NCI-H2227 (cell line): Measurements from ENCODE around the gene GTF3C1.
"Not testable (repeated sequence)": the region's sequence is repeated elsewhere in the genome, so short reads cannot be mapped to it uniquely, and the experiment has no call there.

Source experiments
- DNase-seq: peaks from one replicate; lab custom pipeline; 2025; ENCODE audit not compliant: unreplicated experiment; lab: John Stamatoyannopoulos, UW

Gene GTF3C1

DNA sequence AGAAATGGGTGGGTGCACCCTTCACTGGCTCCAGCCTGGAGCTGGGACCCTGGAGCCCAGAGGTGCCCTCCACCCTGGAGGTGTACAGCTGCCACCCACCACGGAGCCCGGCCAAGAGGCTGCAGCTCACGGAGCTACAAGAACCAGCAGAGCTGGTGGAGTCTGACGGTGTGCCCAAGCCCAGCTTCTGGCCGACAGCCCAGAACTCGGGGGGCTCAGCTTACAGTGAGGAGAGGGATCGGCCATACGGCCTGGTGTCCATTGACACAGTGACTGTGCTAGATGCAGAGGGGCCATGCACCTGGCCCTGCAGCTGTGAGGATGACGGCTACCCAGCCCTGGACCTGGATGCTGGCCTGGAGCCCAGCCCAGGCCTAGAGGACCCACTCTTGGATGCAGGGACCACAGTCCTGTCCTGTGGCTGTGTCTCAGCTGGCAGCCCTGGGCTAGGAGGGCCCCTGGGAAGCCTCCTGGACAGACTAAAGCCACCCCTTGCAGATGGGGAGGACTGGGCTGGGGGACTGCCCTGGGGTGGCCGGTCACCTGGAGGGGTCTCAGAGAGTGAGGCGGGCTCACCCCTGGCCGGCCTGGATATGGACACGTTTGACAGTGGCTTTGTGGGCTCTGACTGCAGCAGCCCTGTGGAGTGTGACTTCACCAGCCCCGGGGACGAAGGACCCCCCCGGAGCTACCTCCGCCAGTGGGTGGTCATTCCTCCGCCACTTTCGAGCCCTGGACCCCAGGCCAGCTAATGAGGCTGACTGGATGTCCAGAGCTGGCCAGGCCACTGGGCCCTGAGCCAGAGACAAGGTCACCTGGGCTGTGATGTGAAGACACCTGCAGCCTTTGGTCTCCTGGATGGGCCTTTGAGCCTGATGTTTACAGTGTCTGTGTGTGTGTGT, 100.9 kb downstream of the GTF3C1 start:
- DNase-seq, result no peak

DNA sequence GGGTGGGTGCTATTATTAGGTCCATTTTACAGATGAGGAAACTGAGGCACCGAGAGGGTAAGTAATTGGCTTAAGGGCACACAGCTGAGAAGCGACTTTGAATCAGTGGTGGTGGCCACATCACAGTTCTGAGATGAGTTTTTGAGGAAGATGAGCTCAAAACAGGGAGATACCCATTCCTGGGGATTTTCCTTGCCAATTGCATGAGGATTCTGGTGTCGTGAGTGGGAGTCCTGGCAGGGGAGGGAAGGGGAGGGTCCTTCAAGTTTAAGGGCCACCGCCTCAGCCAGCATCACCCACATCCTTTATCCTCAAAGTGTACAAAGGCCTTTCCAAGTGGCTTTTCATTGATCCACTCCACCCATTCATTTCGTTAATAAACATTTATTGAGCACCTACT, 102.4 kb downstream of the GTF3C1 start:
- DNase-seq, result no peak

DNA sequence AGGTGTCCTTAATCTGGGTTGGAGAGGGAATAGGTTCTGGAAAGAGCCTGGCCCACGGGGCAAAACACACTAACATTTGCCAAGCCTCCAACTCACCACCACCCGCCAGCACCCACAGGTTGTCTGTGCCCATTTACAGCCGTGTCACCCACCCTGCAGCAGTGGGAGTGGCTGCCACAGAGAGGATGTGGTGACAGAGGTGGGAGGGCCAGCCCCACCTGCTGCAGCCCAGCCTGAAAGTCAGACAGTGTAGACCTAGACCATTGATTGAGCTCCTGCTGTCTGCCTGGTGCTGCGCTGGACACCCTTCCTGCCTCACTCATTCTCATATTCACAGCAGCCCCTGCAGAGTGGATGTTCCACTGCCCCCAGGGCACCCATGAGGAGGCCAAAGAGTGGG, 103.0 kb downstream of the GTF3C1 start:
- no peak for DNase-seq

DNA sequence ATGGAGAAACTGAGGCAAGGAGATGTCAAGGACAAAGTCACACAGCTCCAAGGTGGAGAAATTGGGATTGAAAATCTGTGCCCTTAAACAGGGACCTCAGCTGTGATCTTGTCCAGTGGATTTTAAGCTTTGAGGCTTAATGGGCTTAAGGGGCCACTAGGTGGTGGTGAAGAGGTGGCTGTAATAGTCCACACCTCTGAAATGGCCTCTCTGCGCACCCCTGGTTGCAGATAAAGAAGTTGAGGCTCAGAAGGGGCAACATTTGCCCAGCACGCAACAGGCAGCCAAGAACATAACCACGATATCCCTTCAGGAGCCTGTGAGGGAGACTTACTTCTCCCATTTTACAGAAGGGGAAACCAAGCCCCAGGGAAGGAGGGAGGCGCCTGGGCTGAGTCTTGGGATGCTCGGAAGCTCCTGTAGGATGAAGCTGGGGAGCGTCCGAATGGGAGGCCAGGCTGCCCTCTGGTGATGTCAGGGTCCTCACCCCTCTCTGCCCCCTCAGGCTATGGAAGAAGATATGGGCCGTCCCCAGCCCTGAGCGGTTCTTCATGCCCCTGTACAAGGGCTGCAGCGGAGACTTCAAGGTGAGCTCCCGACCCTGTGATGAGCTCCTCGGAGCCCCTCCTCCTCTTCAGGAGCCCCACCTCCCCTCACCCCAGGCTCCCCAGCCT, 104.1 kb downstream of the GTF3C1 start:
- DNase-seq, result no peak

DNA sequence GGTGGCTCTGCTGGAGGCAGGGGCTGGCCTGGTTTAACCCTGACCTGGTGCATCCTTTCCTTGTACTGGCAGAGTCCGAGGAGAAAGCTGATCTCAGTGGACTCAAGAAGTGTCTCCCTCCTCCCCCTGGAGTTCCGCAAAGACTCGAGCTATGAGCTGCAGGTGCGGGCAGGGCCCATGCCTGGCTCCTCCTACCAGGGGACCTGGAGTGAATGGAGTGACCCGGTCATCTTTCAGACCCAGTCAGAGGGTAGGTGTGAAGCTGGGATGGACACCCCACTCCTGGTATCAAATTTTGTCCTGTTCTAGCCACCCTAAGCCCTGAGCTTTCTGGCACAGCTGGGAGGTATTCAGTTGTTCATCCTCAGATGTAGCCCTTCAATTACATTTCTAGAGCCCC, 105.2 kb downstream of the GTF3C1 start:
- no peak for DNase-seq

DNA sequence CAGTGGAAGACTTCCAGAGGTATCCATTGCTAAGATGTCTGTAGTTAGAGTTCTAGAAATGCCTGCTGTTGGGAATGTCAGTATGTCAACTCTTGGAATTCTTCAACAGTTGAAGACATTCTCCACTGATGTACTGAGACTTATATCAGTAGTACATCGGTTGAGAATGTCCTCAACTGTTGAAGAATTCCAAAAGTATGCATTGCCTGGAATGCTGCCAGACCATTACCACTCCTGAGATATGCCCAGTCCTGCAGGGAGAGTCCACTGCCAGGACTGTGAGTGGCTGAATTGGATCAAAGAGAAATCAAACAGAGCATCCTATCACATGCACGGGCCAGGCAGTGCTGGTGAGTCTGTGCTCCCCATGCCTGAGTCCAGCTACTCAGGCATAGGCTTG, 105.7 kb downstream of the GTF3C1 start:
- no peak for DNase-seq

DNA sequence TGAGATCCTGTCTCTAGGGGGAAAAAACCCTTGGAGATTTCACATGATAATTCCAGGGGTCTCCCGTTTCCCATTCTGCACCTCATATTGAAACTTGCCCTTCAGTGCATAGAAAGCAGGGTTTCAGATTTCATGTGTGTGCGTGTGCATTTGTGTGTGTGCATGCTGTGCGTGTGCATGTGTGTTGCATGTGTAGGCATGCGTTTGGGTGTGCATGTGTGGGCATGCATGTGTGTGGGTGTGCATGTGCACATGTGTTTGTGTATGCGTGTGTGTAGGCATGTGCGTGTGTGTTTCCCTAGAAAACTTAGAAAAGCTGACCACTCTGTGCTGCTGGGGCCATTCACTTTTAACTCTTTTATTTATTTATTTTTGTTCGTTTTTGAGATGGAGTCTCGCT, 107.7 kb downstream of the GTF3C1 start:
- DNase-seq, result no peak

DNA sequence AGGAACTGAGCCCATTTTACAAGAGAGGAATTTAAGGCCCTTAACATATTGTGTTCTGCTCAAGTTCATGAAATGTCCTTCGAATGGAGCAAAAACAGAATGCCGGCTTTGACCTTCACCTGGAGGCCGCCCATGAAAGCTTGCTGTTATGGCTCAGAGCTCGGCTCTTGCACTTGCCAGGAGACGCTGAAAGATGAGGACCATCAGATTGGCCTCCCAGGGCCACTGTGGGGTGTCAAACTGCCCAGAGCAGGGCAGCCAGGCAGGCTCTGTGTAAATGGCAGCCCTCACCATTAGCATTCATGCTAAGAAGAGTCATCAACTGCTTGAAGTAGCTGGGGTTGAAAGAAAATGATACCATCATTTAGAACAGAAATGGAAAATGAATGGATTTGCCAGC, 108.4 kb downstream of the GTF3C1 start:
- DNase-seq, result no peak

DNA sequence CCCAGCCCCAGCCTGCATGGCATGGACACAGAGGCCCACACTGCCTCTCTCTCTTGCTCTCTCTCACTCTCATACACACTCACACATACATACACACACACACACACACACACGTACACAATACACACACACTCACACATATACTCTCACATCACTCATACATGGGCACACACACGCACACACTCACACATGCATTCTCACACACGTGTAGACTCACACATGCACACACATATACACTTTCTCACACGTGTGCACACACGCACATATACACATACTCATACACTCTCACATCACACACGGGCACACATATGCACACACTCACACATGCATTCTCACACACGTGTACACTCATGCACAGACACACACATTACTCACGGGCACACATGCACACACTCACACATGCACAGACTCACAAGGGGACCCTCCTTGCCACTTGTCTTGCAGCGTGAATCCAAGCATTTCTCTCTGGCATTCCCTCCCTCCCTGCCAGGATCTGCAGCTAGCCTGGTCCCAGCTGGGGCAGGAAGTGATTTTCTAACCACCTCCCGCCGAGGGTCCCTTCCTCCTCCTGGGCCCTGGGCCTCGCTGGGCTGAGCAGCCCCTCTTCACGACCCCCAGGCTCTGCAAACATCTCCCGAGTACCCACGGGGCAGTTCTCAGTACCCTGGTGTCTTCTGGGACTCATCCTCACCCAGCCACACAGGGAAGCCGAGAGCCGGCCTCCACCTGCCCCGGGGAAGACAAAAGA, 110.3 kb downstream of the GTF3C1 start:
- no peak for DNase-seq

DNA sequence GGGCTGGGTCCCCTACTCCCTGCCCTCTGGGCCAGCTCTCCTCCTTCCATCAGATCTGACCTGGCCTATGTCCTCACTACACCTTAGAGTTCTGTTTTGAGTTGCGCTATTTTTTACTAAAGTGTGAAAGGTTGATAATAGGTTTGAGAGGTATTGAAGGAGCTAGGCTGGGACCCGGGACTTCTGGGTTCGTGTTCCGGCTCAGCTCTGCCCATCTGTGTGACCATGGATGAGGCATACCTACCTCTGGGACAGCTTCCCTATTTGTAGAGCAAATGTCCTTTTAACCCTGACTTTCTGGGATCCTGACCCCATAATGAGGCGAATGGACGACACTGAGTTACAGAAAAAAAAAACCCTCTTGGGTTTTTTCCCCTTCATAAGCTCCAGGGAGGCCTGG, 111.8 kb downstream of the GTF3C1 start:
- DNase-seq, result no peak

DNA sequence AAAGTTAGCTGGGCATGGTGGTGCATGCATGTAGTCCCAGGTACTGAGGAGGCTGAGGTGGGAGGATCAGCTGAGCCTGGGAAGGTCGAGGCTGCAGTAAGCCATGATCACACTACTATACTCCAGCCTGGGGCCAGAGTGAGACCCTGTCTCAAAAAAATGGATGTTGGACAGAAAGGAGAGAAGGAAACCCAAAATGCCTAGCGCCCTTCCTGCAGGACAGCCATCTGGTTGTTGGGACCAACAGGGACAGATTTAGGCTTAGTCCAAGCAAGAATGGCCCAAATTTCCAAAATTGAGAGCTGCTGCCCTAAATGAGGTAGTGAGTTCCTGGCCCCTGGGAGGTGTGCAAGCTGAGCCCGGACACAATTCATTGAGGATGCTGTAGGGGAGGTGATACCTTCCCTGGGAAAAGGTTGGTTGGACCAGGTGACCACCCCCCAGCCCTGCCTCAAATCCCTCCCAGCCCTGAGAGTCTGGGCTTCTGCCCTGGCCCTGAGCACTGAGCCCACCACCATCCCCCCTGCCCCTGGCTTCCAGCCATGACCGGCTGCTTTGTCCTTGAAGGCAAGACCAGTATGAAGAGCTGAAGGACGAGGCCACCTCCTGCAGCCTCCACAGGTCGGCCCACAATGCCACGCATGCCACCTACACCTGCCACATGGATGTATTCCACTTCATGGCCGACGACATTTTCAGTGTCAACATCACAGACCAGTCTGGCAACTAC, 112.6 kb downstream of the GTF3C1 start:
- no peak for DNase-seq

DNA sequence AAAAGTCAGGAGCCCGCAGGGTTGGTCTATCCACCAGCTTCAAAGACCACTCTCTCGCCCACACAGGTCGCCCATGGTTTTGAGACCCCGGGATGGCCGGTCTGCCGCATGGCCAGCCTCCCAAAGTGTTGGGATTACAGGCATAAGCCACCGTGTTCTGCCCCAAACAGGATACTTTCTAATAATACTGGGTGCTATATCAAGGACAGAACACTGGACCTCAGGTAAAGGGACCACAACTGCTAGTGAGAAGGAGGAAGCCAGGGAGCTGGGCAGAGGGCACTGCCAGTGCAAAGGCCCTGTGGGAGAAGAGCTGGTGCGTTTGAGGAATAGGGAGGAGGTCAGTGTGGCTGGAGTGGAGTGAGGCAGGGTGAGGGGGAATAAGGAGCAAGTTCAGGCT, 113.6 kb downstream of the GTF3C1 start:
- no peak for DNase-seq

DNA sequence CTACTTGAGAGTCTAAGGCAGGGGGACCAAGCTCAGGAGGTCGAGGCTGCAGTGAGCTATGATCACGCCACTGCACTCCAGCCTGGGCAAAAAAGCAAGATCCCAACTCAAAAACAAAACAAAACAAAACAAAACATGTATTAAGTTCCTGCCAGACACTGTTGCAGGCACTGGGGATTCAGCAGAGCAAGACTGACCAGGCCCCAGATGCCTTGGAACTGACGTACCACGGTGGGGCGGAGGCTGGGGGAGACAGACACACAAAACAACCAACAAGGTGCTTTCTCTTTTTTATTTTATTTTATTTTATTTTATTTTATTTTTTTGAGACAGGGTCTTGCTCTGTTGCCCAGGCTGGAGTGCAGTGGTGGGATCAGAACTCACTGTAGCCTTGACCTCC, 114.6 kb downstream of the GTF3C1 start:
- DNase-seq, result not testable (repeated sequence)

DNA sequence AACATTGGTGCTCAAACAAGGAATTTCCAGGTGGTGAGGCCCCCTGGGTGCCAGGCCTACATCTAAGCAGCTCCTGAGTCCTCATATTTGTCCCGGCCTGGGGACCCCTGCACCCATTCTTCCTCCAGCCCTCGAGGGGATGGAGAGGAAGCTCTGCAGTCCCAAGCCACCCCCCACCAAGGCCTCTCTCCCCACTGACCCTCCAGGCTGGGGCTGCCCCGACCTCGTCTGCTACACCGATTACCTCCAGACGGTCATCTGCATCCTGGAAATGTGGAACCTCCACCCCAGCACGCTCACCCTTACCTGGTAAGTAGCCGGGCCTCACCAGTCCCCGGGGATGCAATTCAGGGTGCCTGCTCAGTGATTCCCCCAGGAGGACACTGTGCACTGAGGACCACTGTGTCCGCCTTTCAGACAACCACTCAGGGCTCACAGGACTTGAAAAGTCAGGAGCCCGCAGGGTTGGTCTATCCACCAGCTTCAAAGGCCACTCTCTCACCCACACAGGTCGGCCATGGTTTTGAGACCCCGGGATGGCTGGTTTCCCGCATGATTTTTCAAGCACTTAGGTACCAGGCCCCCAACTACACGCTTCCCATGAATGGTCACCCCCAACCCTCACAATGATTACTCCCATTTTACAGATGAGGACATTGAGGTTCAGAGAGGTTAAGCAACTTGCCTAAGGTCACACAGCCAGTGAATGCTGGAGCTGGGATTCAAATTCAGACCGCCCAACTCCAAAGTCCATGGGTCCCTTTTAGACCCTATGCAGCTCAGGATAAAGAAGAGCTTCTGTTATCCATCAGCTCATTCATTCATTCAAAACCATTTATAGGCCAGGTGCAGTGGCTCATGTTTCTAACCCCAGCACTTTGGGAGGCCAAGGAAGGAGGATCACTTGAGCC, 115.3 kb downstream of the GTF3C1 start:
- no peak for DNase-seq

DNA sequence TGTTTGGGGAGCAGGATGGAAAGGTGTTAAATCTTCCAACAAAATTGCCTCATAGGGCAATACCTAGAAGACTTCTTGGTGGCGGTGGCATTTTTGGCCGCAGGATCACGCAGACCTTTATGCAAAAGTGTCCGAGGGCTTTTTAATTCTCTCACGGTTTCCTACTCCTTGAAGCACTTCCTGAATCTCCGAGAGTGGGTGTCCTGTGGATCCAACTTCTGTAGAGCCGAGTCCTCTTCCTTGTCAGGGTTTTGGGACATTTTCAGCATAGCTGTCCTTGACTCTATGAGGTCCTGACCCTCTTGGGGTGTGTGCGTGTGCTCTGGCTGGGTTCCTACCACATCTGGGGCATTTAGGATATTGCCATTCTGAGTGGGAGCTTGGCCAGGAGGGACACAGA, 116.1 kb downstream of the GTF3C1 start:
- DNase-seq, result no peak

DNA sequence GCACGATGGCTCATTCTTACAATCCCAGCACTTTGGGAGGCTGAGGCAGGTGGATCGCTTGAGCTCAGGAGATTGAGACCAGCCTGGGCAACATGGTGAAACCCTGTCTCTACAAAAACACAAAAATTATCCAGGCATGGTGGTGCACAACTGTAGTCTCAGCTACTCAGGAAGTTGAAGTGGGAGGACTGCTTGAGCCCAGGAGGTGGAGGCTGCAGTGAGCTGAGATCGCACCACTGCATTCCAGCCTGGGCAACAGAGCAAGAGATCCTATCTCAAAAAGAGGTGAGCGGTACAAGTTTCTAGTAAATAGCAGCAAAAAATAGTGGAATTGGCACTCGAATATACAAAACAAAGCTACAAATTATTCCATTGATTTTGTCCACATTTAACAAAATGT, 116.5 kb downstream of the GTF3C1 start:
- not testable (repeated sequence) for DNase-seq

DNA sequence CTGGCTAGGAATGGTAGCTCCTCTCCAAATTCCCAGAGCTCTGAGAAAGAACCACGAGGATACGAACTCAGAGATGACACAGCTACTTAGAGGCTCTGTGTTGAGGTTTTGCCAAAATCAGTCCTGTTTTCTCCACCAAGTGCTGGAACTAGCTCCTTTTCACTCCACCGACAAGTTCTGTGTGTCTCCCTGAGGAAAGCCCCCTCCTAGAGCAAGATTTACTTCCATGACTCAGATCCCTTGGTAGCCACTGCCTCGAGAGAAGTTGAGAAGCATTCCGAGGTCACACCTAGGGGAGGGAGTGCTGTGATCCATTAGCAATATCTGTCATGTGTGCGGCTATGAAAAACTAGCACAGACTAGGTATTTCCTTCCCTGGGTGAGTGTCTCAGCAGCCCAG, 117.2 kb downstream of the GTF3C1 start:
- DNase-seq, result no peak

DNA sequence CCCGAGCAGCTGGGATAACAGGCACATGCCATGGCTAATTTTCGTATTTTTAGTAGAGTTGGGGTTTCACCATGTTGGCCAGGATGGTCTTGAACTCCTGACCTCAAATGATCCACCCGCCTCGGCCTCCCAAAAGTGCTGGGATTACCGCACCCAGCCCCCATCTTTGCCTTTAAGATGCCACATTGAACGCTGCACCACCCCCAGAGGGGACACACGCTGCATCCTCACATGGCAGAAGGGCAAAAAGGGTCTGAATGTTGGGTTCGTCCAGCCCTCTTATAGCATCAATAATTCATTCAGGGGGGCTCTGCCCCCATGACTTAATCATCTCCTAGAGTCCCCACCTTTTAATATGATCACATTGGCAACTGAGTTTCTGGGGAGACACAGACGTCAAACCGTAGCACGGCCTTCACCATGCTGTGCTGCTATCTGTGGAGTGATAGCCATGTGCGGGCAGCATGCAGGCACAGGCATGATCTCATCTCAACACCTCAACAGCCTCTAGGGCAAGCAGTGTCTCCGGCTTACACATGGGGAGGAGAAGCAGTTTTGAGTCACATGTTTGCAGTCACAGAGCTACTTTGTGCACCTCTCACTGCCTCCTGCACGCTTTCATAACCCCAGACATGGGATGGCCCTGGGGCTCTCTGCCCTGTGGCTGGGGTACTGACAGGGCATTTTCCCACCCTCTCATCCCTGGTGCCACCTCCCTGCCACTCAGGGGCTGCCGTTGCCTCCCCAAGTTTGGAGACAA, 117.8 kb downstream of the GTF3C1 start:
- no peak for DNase-seq

DNA sequence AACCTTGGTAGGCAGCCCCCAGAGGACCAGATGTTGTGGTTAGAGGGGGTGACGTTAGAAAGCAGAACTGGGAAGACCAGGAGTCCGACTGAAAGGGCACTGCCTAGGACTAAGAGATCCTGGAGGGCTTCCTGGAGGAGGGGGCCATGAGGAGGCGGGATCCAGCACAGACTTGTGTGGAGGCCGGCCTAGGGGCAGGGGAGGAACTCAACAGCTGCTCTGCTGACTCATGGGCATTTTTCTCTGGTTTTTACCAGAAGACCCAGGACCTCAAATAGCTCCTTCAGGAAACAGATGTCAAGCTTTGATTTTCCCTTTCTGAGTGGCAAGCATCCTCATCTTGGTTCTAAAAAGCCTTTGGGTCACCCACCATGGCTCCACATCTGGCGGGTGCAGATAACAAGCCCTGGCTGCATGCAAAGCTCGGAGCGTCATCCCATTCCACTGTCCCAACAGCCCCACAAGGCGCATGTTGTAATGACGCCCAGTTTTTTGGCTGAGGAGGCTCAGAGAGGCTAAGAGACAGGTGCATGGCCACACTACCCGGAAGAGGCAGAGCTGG, 118.7 kb downstream of the GTF3C1 start:
- DNase-seq, result no peak
